Stimulated activated CD4-positive, alpha-beta T cell treated with anti-CD3 and anti-CD28 coated beads, Interleukin-2, amount 100 ng/mL, for 24 hours (primary cell): ENCODE data around the gene CBX4.

Experiments
- DNase-seq, 2 donors: peaks; one replicate each; pipeline ENCODE4 v3.0.0-alpha.2; 2020

Gene CBX4

DNA sequence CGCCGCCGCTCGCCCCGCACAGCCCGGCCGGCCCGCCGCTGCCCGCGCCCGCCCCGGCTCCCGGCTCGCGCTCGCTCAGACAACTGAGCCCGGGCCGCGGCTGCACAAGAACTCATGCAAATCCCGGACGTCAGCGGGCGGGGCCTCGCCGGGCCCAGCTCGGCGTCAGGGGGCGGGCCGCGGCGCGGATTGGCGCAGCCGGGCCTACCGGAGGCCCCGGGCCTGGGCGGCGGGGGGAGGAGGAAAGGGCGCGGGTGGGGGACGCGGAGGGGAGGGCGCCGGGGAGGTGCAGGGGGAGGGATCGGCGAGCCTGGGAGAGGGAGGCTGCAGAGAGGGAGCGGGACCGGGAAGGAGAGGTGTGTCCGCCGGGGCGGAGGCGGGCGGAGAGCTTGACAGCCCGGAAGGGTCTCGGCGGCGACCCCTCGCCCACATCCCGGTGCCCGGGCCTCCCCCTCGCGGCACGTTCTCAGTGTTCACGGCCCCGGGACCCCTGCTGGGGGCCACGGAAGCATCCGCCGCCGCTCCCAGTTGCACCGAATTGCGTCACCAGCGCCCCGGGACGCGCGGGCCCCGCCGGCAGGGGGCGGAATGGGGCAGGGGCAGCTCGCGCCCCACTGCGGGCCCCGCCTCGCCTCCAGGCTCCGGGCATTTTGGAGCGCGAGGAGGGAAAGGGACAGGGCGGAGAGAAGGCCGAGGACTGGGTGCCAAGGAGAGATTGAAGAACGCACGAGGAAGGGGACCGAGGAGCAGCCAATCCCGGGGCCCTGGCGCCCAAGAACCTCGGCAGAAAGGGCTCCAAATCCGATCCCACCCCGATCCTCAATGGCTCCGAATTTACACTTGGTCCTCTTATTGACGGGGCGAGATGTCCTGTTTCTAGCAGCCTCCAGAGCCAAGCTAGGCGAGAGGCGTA is at the start of gene CBX4:
Gene CBX4, minus strand, starts transcription at position 85 of the 913 bp plus-strand sequence. CDS start 189 bp downstream, outside the sequence.
- peak; percentile 90 to 94 for DNase-seq

DNA sequence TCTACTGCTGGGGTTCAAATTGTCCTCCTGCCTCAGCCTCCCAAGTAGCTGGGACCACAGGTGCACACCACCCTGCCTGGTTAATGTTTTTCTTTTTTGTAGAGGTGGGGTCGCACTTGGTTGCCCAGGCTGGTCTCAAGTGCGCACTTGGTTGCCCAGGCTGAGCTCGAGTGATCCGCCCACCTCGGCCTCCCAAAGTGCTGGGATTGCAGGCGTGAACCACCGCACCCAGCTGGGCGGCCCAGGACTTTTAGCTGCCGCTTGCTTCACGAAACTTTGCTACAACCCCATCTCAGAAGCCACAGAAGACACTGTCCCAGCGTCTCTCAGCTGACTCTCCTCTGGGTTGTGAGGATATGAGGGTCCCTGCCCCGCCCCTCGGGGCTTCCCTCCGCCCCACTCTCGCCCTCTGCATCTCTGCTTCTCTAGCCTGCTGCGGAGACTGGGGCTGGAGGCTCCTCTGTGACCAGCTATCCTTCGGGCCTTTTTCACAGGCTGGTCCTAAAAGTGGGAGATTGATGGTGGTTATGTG is 48.8 kb upstream of the CBX4 start:
- no peak for DNase-seq

DNA sequence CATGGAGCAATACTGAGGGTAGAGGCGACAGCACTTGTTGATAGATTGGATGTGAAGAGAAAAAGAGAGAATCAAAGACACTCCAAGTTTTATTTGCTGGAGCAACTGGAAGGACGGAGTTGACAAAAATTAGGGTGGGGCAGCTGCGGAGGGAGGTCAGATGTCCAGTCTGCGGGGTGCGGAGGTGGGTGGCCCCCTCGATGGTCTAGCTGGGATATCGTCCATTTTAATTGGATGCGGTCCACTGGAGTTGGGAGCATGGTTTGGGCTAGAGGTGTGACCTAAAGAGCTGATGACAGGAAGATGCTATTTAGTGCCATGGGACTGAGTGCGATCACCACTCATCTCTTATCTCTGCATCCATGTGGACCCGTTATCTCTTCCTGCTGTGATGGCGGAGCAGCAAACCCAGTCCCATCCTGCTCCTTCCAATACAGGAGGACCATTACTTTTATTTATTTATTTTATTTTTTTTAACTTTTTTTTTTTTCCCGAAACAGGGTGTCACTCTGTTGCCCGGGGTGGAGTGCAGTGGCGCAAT is 48.3 kb upstream of the CBX4 start:
- no peak for DNase-seq

DNA sequence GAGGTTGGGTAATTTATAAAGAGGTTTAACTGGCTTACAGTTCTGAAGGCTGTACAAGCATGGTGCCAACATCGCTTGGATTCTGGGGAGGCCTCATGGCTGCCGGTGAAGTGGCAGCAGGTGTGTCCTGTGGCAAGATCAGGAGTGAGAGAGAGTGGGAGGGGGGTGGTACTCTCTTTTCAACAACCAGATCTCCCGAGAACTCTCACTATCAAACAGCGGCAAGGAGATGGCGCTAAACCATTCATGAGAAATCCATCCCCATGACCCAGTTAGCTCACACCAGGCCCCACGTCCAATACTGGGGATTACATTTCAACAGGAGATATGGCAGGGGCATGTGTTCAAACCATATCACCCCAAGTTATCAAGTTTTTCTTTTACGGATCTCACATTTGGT is 44.0 kb upstream of the CBX4 start:
- DNase-seq: no peak

DNA sequence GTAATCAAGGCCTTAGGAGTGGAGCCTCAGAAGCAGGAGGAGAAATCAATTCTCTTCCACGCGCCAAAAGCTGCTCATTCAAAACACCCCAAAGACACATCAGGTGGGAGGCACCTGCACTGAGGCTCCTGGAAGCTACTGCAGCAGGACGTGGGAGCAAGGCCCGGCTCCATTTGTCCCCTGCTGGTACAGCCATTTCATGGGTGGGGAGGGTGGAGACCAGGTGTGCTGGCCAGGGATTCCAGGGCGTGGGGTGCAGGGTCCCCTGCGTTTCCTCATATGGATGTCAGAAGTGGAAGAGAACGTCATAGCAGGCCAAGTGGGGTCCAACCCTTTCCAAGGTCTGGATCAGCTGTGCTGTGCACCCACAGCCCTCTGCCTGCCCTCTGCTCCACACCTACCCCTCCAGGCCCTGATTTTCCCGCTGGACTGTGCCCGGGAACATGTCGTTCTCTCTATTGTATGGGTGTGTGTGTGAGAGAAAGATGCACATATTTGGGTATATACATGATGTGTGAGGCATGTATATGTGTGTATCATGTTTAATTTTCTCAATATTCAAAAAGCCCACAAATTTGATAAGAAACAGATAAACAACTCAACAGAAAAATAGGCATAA is 39.2 kb upstream of the CBX4 start:
- DNase-seq: no peak

DNA sequence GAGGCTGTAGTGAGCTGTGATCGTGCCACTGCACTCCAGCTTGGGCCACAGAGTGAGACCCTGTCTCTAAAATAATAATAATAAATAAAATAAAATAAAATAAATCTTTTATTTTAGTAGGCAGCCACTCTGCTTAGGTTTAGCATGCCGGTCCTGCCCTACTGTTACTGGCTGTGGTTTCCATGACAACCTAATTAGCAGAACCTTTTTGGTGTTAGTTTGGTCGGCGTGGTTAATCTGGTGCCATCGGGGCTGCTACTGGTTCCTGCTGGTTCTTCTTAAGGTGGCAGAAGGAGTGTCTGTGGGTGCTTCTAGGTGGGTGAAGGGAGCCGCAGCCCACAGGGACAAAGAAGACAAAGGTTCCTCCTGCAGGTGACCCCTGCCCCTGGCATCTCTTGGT is 37.8 kb upstream of the CBX4 start:
- DNase-seq: no peak

DNA sequence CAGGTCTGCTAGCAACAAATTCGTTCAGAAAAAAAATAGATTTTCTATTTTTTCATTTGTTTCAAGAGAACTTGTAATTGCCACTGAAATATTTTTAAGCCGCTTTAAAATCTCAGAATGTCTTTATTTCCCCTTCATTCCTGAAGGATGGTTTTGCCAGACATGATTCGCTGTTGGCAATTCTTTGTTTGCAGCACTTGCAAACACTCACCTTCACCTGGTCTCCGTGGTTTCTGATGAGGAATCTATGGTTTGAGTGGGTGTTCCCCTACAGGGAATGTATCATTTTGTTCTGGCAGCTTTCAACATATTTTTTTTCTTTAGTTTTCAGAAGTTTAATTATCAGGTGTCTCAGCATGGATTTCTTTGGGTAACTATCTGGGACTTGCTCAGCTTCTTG is 36.3 kb upstream of the CBX4 start:
- no peak for DNase-seq

DNA sequence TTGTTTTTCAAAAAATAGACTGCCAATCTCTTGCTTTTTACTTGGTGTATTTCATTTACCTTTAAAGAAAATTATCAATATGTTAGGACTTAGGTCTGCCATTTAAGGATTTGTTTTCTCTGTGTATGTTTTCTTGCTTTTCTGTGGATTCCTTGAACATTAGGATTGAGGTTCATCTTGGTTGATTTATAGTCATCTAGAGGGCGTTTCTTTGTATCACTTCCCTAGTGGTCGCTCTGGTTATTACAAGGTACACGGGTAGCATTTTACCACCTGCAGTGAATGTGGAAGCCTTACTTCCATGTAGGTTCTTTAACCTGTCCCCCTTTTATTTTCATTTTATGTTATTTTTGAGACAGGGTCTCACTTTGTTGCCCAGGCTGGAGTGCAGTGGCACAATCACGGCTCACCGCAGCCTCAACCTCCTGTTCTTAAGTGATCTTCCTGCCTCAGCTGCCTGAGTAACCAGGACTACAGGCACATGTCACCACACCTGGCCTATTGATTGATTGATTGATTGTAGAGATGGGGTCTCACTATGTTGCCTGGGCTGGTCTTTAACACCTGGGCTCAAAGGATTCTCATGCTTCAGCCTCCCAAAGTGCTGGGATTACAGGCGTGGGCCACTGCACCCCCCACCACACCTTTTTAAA is 35.2 kb upstream of the CBX4 start:
- no peak for DNase-seq

DNA sequence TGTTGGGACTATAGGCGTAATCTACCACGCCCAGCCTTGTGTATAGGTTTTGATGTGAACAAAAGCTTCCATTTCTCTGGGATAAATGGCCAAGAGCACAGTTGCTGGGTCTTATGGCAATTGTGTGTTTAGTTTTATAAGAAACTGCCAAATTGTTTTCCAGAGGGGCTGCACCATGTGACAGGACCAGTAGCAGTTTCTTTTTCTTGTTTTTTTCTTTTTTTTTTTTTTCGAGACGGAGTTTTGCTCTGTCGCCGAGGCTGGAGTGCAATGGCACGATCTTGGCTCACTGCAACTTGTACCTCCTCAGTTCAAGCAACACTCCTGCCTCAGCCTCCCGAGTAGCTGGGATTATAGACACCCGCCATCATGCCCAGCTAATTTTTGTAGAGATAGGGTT is 34.3 kb upstream of the CBX4 start:
- no peak for DNase-seq

DNA sequence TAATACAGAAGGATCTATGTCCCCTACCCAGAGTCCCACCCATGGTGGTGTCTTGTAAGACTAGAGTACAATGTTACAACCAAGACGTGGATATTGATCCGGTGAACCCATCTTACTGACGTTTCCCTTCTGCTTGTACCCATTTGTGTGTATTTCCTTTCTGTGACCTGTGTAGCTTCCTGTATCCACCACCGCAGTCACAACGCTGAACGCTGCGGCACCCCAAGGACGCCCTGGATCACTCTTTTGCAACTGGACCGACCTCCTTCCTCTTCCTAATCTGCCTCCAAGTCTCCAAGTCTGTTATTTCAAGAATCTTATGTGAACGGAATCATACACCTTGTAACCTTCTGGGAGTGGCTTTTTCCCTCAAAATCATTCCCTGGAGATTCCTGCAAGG is 33.5 kb upstream of the CBX4 start:
- DNase-seq: no peak

DNA sequence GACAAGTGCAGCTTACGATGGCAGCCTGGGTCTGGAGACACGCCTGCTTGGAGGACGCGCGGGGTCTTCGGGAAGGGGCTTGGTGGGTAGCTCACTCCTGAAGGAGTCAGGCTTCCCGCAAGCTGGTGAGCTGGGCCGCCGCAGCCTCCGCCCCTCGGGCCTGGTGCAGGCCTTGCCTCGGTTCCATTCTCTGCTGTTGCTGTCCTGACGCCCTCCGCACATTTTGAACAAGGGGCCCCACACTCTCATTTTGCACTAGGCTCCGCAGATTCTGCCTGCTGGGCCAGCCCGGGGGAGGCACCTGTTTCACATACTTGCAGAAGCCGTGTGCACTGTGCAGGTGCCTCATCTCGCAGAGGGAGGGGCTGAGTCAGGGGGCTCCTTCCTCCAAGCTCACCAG is 31.9 kb upstream of the CBX4 start:
- DNase-seq: no peak

DNA sequence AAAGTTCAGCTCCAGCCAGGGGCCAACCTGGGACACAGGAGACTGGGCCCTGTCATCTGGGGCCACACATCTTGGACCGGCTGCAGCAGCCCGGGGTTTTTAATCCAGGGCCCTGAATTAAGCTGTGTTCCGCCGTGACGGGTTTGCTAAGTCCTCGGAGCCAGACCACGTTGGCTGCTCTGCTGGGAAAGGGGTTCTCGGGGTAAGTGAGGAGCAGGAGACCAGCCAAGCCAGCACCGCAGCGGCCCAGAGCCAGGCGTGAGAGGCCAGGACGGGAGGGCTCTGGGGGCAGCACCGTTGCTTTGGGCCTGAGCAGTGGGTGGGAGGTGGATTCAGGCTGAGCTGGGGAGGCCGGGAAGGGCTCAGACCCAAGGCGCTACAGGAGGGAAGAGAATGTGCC is 31.3 kb upstream of the CBX4 start:
- no peak for DNase-seq

DNA sequence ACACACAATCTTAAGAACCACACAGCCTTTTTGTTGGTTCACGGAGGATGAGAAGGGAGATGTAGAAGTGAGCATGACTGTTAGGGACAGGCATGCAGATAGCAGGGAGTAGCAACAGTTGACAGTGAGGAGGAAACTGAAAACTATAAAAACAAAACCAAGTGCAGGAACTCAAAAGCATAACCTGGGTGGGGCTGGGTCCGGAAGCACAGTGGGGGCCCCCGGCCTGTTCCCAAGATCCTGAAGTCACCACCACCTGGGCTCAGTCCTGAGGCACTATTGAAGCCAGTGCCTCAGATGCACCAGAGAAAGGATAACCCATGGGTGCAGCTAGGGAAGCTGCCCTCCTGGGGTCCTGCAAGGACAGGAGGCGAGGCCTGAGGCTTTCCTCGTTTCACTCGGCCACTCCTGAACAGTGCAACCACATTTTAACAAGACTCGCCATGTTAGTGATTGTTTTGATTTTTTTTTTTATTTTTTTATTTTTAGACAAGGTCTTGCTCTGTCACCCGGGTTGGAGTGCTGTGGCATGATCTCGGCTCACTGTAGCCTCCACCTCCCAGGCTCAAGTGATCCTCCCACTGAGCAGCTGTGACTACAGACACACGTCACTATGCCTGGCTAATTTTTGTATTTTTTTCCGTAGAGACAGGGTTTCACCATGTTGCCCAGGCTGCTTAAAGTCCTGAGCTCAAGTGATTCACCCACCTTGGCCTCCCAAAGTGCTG is 27.7 kb upstream of the CBX4 start:
- DNase-seq: no peak

DNA sequence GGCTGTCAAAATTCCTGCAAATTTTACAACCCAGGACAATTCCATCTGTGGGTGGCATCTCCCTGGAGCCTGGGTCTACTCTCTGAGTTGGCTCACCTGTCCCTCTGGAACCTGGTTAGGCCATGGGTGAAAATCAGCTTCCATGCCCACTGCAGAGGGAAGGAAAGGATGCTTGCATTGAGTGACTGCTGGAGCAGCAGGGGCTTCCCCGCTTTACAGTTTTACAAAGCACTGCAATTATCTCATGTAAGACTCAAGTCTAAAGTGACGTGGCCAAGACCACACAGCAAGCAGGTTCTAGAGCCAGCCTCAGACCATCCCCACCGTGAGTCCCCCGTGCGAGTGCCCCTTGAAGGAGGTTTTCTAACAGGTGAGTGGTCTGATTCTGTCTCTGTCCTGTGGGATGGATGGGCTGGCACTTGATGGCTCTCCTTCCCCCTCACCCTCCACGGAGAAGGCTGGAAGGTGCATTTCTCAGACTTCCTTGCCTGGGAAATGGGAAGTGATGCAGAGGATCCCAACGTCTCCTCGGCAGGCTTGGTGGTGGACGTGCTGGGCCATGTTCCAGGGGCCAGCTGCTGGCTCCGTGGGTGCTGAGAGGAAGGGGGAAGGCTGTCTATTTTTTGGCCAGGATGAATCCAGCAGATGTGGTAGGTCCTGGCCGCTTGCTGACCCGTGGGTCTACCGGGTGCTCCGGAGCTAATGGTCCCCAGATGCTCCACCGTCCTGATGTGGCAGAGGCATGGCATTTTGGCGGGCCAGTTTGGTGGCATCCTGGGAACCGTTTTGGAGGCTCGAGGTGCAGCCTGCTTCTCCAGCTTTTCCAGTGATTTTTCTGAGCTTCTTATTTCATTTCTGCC is 26.3 kb upstream of the CBX4 start:
- no peak for DNase-seq

DNA sequence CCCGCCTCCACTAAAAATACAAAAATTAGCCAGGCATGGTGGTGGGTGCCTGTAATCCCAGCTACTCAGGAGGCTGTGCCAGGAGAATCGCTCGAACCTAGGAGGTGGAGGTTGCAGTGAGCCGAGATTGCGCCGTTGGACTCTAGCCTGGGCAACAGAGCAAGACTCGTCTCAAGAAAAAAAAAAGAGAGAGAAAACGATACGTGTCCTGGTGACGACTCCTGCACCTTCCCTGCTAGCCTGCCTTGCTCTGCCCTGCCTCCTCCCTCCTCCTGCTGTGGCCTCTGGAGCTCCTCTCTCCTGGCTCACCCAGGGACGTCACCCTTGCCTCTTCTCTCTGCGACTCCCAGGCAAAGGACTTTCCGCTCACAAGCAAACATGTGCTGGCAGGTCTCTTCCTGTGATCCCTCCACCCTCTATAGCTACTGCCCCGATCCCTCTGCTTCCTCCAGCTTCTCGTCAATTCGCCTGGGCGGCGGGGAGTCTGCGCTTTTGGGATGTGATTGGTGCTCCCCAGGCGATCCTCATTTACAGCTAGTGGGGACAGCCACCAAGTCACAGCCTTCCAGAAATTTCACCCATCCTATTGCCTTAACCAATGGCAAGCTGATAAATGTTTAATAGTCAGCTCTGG is 25.5 kb upstream of the CBX4 start:
- no peak for DNase-seq

DNA sequence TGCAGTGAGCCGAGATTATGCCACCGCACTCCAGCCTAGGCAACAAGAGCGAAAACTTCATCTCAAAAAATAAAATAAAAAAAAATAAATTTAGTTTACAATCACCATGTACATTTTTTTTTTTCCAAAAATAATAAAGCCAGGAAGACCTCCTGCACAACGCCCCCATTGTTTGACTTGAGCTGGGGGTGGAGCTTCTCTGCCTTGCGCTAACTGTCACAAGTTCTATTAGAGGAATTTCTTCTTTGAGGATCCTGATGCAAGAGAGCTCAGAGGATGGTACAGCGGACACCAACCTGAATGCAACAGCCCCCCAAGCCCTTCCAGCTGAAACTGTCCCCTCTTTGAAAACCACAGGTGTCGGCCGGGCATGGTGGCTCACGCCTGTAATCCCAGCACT is 24.9 kb upstream of the CBX4 start:
- no peak for DNase-seq

DNA sequence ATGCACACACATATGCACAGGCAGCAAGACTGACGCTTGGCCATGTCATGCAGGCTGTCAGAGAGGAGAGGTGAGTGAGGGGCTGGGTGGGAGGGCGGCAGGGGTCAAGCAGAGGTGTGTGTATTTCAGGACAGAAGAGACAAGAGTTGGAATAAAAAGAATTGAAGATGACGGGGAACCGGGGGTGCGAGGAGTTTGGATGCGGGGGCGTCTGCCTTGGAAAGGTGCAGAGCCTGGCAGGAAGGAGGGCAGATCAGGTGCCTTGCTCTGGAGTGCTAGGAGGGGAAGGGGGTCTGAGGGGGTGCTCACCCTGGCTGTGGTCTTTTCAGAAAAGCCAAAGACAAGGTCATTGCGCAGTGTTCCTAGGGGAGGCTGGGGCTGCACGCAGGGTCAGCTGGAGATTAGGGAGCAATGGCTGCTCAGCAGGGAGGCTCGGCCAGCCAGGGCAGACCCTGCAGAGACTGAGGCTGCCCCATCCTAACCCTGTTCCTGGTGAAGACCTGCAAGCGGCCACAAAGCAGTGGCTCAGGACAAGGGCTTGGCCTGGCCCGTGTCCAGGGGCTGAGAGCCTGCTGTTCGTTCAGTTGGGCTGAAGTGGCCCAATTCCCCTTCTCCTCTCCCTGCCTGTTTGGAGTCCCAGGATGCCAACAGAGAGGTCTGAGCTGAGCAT is 23.7 kb upstream of the CBX4 start:
- DNase-seq: no peak

DNA sequence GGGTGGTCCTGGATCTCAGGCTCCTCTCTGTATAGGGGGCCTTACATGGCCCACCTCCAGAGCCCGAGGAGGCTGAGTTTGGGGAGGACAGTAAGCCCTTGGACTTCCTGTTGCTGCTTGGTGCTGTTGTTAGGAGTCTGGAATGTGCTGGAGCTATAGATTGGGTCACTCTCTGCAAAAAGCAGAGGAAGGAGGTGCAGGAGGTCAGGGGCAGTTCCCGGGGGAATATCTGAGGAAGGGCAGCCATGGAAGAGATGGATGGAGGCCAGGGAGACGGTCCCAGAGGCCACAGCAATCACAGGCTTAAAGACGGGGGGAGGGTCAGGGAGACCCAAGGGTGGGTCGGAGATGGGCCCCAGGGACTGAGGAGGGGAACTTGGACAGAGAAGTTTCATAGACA is 23.0 kb upstream of the CBX4 start:
- no peak for DNase-seq

DNA sequence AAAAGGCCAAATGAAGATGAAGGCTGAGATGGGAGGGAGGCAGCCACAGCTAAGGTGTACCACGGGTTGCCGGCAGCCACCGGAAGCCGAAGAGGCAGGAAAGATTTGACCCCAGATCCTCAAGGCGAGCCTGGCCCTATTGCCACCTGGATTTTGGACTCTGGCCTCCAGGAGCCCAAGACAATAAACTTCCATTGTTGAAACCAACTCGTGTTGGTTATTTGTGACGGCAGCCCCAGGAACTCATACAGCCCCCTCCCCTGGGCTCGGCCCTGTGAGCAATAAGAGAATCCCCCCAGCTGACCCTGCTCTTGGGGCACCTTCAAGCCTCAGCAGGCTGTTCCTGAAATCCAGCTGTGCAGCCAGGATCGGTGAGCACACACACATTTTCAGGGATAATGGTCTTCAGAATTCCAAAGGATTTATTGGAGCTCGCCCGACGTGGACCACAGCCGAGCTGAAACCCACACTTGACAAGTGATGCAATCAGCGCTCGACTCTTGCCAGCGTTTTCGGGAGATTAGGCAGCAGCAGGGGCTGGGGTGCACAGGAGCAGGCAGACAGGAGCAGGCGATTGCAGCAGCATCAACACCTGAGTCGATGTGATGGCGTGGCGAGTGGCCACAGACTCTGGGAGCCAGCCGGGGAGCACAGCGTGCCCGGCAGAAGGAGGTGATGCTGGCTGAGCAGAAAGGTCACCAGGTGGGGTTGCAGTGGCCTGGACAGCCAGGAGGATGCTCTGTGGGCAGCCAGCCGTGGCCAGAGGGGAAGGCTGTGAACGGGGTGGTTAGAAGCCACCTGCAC is 22.4 kb upstream of the CBX4 start:
- DNase-seq: no peak
